Fibroblast of peridontal ligament (primary cell): ENCODE data around the gene PACRG.

ENCODE experiments used
- DNase-seq: peaks from one replicate; pipeline ENCODE4 v3.0.0-alpha.2; 2010; ENCODE audit errors: extremely low read depth

Gene PACRG

GRCh38 chr6:163285691-163286090 lies 557.9 kb downstream of the PACRG start:
- no peak for DNase-seq

- DNase-seq, result no peak
Observed at GRCh38 chr6:163287626-163288025, 559.9 kb downstream of the PACRG start.

- no peak for DNase-seq
Observed at GRCh38 chr6:163288066-163288465, 560.3 kb downstream of the PACRG start.

- DNase-seq, result no peak
Observed at GRCh38 chr6:163288915-163289314, 561.1 kb downstream of the PACRG start.

- no peak for DNase-seq
Observed at GRCh38 chr6:163289447-163289846, 561.7 kb downstream of the PACRG start.

GRCh38 chr6:163290545-163291274 lies 562.9 kb downstream of the PACRG start:
- DNase-seq, result no peak

GRCh38 chr6:163291622-163292021 lies 563.8 kb downstream of the PACRG start:
- DNase-seq, result no peak

- no peak for DNase-seq
Observed at GRCh38 chr6:163293286-163293685, 565.5 kb downstream of the PACRG start.

- no peak for DNase-seq
Observed at GRCh38 chr6:163294734-163295133, 567.0 kb downstream of the PACRG start.

- DNase-seq, result no peak
Observed at GRCh38 chr6:163296835-163297519, 569.2 kb downstream of the PACRG start.

- no peak for DNase-seq
Observed at GRCh38 chr6:163298079-163298830, 570.5 kb downstream of the PACRG start.

GRCh38 chr6:163300838-163301237 lies 573.1 kb downstream of the PACRG start:
- DNase-seq, result no peak

GRCh38 chr6:163301726-163302635 lies 574.2 kb downstream of the PACRG start:
- DNase-seq, result no peak

GRCh38 chr6:163302747-163303146 lies 575.0 kb downstream of the PACRG start:
- DNase-seq, result no peak

GRCh38 chr6:163306000-163306399 lies 578.2 kb downstream of the PACRG start:
- DNase-seq, result no peak

GRCh38 chr6:163308629-163309440 lies 581.1 kb downstream of the PACRG start:
- no peak for DNase-seq

- no peak for DNase-seq
Observed at GRCh38 chr6:163309491-163310026, 581.8 kb downstream of the PACRG start.

- DNase-seq, result no peak
Observed at GRCh38 chr6:163310096-163310972, 582.6 kb downstream of the PACRG start.

- DNase-seq, result no peak
Observed at GRCh38 chr6:163310973-163311383, 583.2 kb downstream of the PACRG start.
